ENCODE data around the gene WNT11. TPM values are rescaled to one million over a fixed set of nuclear protein-coding genes. Genes with fewer than 3 reads are reported as not detected.

The WNT11 gene
- total RNA-seq, 1 donor from 2014 or later: 0.37 TPM

- H3K27ac Mint-ChIP-seq (ENCODE audit: unreplicated experiment): no peak overlapping the region
Measured at GRCh38 chr11:76166314-76166713, 40.0 kb downstream of the WNT11 start.

GRCh38 chr11:76164861-76165751, 41.2 kb downstream of the WNT11 start:
- H3K9me3 Mint-ChIP-seq (ENCODE audit: unreplicated experiment): peaks cover 2% of the 10 kb centered on the region
- peaks cover 8% of the 10 kb centered on the region for H3K27me3 Mint-ChIP-seq (ENCODE audit: unreplicated experiment)
- no peak for TF ChIP-seq CTCF (IDR thresholded peaks at IDR 0.05; ENCODE audit: partially characterized antibody, unreplicated experiment)
- no peak overlapping the region for H3K4me3 Mint-ChIP-seq (ENCODE audit: unreplicated experiment)
- peaks cover 2% of the 10 kb centered on the region for H3K4me1 Mint-ChIP-seq (ENCODE audit: low read depth, unreplicated experiment)
- no peak for DNase-seq
- no peaks in the 10 kb centered on the region for H3K36me3 Mint-ChIP-seq (ENCODE audit: unreplicated experiment)
- no peak overlapping the region for H3K27ac Mint-ChIP-seq (ENCODE audit: unreplicated experiment)

More at GRCh38 chr11:76166314-76166713, 40.0 kb downstream of the WNT11 start:
- Mint-ChIP-seq H3K4me3 (ENCODE audit: unreplicated experiment) (no peak overlapping the region), H3K9me3 (ENCODE audit: unreplicated experiment) (peaks cover 2% of the 10 kb centered on the region), H3K36me3 (ENCODE audit: unreplicated experiment) (no peaks in the 10 kb centered on the region), H3K4me1 (ENCODE audit: low read depth, unreplicated experiment) (peaks cover 2% of the 10 kb centered on the region), H3K27me3 (ENCODE audit: unreplicated experiment) (peaks cover 8% of the 10 kb centered on the region)
- no peak for DNase-seq
- no peak for TF ChIP-seq CTCF (IDR thresholded peaks at IDR 0.05; ENCODE audit: partially characterized antibody, unreplicated experiment)

DNA sequence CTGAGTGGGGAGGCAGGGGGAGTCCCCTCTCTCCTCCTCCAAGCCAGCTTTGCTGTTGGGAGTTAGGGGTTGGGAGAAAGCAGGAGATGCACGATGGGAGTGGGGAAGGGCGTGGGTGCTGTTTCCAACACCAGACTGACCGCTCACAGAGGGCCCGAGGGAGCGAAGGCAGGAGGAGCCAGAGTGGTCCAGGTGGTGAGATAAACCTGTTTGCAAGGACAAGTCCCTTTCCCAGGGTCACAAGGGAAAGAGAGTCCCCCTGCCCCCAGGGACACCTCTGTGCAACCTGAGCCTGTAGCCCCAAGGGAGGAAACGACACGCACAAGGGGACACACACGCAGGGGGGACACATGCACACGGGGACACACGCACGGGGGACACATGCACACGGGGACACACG, 42.2 kb downstream of the WNT11 start:
- Mint-ChIP-seq H3K9me3 (ENCODE audit: unreplicated experiment) (peaks cover 4% of the 10 kb centered on the region), H3K4me1 (ENCODE audit: low read depth, unreplicated experiment) (peaks cover 2% of the 10 kb centered on the region), H3K36me3 (ENCODE audit: unreplicated experiment) (no peaks in the 10 kb centered on the region), H3K27ac (ENCODE audit: unreplicated experiment) (no peak overlapping the region), H3K27me3 (ENCODE audit: unreplicated experiment) (peaks cover 8% of the 10 kb centered on the region), H3K4me3 (ENCODE audit: unreplicated experiment) (no peak overlapping the region)
- TF ChIP-seq CTCF (IDR thresholded peaks at IDR 0.05; ENCODE audit: partially characterized antibody, unreplicated experiment): no peak
- no peak for DNase-seq

- H3K27me3 Mint-ChIP-seq (ENCODE audit: unreplicated experiment): peaks cover 8% of the 10 kb centered on the region
- no peak overlapping the region for H3K27ac Mint-ChIP-seq (ENCODE audit: unreplicated experiment)
- DNase-seq: no peak
- TF ChIP-seq CTCF (IDR thresholded peaks at IDR 0.05; ENCODE audit: partially characterized antibody, unreplicated experiment): no peak
- no peak overlapping the region for H3K4me3 Mint-ChIP-seq (ENCODE audit: unreplicated experiment)
- H3K36me3 Mint-ChIP-seq (ENCODE audit: unreplicated experiment): no peaks in the 10 kb centered on the region
- peaks cover 2% of the 10 kb centered on the region for H3K4me1 Mint-ChIP-seq (ENCODE audit: low read depth, unreplicated experiment)
- peaks cover 4% of the 10 kb centered on the region for H3K9me3 Mint-ChIP-seq (ENCODE audit: unreplicated experiment)
Measured at GRCh38 chr11:76163289-76163880, 42.9 kb downstream of the WNT11 start.

Measured in glutamatergic neuron (in vitro differentiated cells).